ENCODE measurements around the gene GMDS. TPM values are rescaled to one million over a fixed set of nuclear protein-coding genes. Genes with fewer than 3 reads are reported as not detected.

GMDS gene
- total RNA-seq, 2 donors from 2014 or later: 25.4 to 29.5 TPM

DNA sequence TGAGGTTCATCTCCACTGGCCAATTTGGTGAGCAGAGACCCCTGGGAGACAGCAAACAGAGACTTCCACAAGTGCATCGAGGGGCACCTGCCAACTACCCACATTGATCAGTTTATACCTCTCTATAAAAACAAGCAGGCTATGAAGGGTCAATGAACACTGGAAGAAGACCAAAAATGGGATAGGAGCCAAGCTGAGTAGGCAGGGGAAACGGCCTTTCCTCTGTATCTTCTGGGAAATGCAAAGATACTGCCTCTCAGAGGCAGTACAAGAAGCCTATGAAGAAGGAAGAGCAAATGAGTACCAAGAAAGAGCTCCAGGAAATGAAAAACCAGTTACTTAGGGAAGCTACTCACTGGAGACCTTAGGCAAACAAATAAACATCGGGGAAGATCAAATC is 247.7 kb downstream of the GMDS start:
- TF ChIP-seq, protein P1, sequence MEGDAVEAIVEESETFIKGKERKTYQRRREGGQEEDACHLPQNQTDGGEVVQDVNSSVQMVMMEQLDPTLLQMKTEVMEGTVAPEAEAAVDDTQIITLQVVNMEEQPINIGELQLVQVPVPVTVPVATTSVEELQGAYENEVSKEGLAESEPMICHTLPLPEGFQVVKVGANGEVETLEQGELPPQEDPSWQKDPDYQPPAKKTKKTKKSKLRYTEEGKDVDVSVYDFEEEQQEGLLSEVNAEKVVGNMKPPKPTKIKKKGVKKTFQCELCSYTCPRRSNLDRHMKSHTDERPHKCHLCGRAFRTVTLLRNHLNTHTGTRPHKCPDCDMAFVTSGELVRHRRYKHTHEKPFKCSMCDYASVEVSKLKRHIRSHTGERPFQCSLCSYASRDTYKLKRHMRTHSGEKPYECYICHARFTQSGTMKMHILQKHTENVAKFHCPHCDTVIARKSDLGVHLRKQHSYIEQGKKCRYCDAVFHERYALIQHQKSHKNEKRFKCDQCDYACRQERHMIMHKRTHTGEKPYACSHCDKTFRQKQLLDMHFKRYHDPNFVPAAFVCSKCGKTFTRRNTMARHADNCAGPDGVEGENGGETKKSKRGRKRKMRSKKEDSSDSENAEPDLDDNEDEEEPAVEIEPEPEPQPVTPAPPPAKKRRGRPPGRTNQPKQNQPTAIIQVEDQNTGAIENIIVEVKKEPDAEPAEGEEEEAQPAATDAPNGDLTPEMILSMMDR (conservative IDR thresholded peaks at IDR 0.05): no peak
- Mint-ChIP-seq H3K9me3 (no peaks in the 10 kb centered on the region), H3K27ac (no peak overlapping the region), H3K4me3 (no peak overlapping the region), H3K27me3 (ENCODE audit: insufficient read depth) (no peaks in the 10 kb centered on the region), H3K4me1 (no peaks in the 10 kb centered on the region), H3K36me3 (ENCODE audit: low read depth) (no peaks in the 10 kb centered on the region)
- 86 to 90% methylated on average over 1 to 3 of the region's 3 CpGs for WGBS, 2 experiments (ENCODE audit: insufficient coverage in 1 of 2, insufficient read length in 1 of 2)
- Histone ChIP-seq H3K9ac (ENCODE audit: extremely low read depth, low read length, poor library complexity, severe bottlenecking) (no peak overlapping the region), H3K27me3 (ENCODE audit: control insufficient read depth, insufficient read depth, low read length, poor library complexity, severe bottlenecking) (no peaks in the 10 kb centered on the region), H3K4me3 (ENCODE audit: low read length) (no peak overlapping the region), H3K4me1 (ENCODE audit: control insufficient read depth, insufficient read depth, low read length) (no peaks in the 10 kb centered on the region), H3K27ac (ENCODE audit: low read depth, low read length) (no peak overlapping the region), H3K36me3 (ENCODE audit: control insufficient read depth, insufficient read depth, low read length) (no peaks in the 10 kb centered on the region), H3K9me3 (ENCODE audit: control insufficient read depth, low read length) (no peaks in the 10 kb centered on the region)
- no peak for DNase-seq

DNA sequence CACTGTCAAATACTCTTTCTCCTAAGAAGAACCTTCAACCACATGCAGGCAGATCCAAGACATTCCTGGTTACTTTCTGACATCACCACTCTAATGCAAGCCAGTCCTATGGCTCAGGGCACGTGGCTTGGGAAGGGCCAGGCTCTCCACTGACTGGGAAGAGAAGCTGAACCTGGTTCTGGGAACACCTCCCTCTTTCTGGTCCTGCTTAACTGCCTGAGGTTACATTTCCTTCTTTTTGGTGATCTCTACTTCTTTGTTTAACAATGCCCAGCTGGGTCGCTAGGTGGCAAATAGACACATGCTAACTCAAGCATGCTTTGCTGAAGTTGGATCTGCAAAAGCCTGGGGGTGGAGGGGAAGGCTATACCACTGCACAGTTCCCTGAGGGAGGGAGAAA is 249.8 kb downstream of the GMDS start:
- no peaks in the 10 kb centered on the region for H3K36me3 Mint-ChIP-seq (ENCODE audit: low read depth)
- H3K4me3 ChIP-seq (ENCODE audit: low read length): no peak overlapping the region
- H3K27me3 ChIP-seq (ENCODE audit: control insufficient read depth, insufficient read depth, low read length, poor library complexity, severe bottlenecking): no peaks in the 10 kb centered on the region
- no peaks in the 10 kb centered on the region for H3K9me3 ChIP-seq (ENCODE audit: control insufficient read depth, low read length)
- no peak overlapping the region for H3K9ac ChIP-seq (ENCODE audit: extremely low read depth, low read length, poor library complexity, severe bottlenecking)
- TF ChIP-seq, protein P1 (conservative IDR thresholded peaks at IDR 0.05): no peak
- no peak for DNase-seq
- H3K27ac ChIP-seq (ENCODE audit: low read depth, low read length): no peak overlapping the region
- WGBS, 2 experiments (ENCODE audit: insufficient coverage in 1 of 2, insufficient read length in 1 of 2): 80% methylated on average over 2 of the region's 2 CpGs
- no peak overlapping the region for H3K27ac Mint-ChIP-seq
- no peaks in the 10 kb centered on the region for H3K27me3 Mint-ChIP-seq (ENCODE audit: insufficient read depth)
- H3K36me3 ChIP-seq (ENCODE audit: control insufficient read depth, insufficient read depth, low read length): no peaks in the 10 kb centered on the region
- H3K4me1 ChIP-seq (ENCODE audit: control insufficient read depth, insufficient read depth, low read length): no peaks in the 10 kb centered on the region
- no peaks in the 10 kb centered on the region for H3K4me1 Mint-ChIP-seq
- no peak overlapping the region for H3K4me3 Mint-ChIP-seq
- no peaks in the 10 kb centered on the region for H3K9me3 Mint-ChIP-seq

DNA sequence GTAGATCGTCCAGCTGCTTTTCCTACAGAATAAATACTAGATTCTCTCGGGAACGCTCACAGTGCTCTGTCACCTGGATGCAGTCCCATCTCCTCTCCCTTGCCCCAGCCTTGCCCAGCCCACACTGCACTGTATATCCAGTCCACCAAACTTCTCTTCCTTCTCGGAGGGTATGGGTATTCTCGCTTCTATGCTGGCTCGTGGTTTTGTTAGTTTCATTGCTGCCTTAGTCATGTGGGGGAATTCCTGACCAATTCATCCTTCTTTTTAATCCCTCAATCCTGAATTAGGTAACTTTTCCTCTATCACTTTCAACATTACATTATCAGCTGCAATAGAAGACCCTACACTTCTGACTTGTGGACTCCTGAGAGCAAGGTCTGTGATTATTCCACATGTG is 252.4 kb downstream of the GMDS start:
- Histone ChIP-seq H3K27me3 (ENCODE audit: control insufficient read depth, insufficient read depth, low read length, poor library complexity, severe bottlenecking) (no peaks in the 10 kb centered on the region), H3K4me3 (ENCODE audit: low read length) (no peak overlapping the region), H3K9me3 (ENCODE audit: control insufficient read depth, low read length) (no peaks in the 10 kb centered on the region), H3K36me3 (ENCODE audit: control insufficient read depth, insufficient read depth, low read length) (no peaks in the 10 kb centered on the region), H3K9ac (ENCODE audit: extremely low read depth, low read length, poor library complexity, severe bottlenecking) (no peak overlapping the region), H3K27ac (ENCODE audit: low read depth, low read length) (no peak overlapping the region), H3K4me1 (ENCODE audit: control insufficient read depth, insufficient read depth, low read length) (no peaks in the 10 kb centered on the region)
- 96 to 97% methylated on average over 3 to 6 of the region's 6 CpGs for WGBS, 2 experiments (ENCODE audit: insufficient coverage in 1 of 2, insufficient read length in 1 of 2)
- TF ChIP-seq, protein P1 (conservative IDR thresholded peaks at IDR 0.05): no peak
- DNase-seq: no peak
- Mint-ChIP-seq H3K27ac (no peak overlapping the region), H3K4me1 (peaks cover 4% of the 10 kb centered on the region), H3K27me3 (ENCODE audit: insufficient read depth) (no peaks in the 10 kb centered on the region), H3K36me3 (ENCODE audit: low read depth) (no peaks in the 10 kb centered on the region), H3K9me3 (no peaks in the 10 kb centered on the region), H3K4me3 (no peak overlapping the region)

All from endodermal cell (in vitro differentiated cells).